ENCODE measurements around the gene BICC1.

The BICC1 gene

DNA sequence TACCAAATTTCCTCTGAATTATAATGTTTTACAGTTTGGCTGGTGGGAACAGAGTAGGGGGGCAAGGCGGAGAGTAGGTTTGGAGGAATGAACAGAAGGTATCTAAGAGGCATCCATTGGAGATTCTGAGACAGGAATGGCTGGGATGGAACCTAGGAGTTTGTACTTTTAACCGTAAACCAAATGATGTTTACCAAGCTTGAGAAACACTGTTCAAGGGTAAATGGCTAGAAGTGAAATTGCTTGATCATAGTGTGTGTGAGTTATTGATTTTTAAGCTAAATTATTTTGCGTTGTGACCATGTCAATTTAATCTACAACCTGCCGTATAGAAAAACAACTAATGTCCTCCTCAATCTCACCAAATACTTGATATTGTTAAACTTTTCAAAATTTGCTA lies 357.4 kb downstream of the BICC1 start:
- DNase-seq (ENCODE audit: low read depth): no peak
- TF ChIP-seq, protein P1, sequence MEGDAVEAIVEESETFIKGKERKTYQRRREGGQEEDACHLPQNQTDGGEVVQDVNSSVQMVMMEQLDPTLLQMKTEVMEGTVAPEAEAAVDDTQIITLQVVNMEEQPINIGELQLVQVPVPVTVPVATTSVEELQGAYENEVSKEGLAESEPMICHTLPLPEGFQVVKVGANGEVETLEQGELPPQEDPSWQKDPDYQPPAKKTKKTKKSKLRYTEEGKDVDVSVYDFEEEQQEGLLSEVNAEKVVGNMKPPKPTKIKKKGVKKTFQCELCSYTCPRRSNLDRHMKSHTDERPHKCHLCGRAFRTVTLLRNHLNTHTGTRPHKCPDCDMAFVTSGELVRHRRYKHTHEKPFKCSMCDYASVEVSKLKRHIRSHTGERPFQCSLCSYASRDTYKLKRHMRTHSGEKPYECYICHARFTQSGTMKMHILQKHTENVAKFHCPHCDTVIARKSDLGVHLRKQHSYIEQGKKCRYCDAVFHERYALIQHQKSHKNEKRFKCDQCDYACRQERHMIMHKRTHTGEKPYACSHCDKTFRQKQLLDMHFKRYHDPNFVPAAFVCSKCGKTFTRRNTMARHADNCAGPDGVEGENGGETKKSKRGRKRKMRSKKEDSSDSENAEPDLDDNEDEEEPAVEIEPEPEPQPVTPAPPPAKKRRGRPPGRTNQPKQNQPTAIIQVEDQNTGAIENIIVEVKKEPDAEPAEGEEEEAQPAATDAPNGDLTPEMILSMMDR (IDR thresholded peaks at IDR 0.05; ENCODE audit: low read depth, low read length): no peak
- TF ChIP-seq, protein P2, sequence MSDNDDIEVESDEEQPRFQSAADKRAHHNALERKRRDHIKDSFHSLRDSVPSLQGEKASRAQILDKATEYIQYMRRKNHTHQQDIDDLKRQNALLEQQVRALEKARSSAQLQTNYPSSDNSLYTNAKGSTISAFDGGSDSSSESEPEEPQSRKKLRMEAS (IDR thresholded peaks at IDR 0.05; ENCODE audit: low read depth, low read length): no peak
- TF ChIP-seq MYC (IDR thresholded peaks at IDR 0.05; ENCODE audit: low read depth, low read length) (no peak), POLR2A (IDR thresholded peaks at IDR 0.05; ENCODE audit: extremely low read depth, insufficient read length) (no peak)
- no peak overlapping the region for H3K4me3 ChIP-seq (ENCODE audit: low read depth, low read length)

DNA sequence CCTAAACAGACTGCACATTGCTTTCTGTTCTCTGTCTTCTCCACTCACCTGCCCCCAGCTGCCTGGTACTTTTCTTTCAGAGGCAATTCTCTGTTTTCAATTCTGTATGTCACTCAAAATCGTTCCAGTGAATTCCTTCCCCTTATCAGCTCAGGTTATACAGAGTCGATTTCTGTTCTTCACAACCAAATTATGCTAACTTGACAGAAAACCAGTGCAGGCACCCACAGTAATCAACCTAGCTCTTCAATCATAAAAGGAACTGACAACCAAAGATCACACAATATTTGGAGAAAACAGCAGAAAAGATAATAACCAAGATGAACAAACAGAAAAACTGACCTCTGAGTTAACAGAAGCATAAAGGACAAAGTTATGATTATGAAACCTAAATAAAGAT lies 360.5 kb downstream of the BICC1 start:
- no peak for TF ChIP-seq MYC (IDR thresholded peaks at IDR 0.05; ENCODE audit: low read depth, low read length)
- no peak for TF ChIP-seq POLR2A (IDR thresholded peaks at IDR 0.05; ENCODE audit: extremely low read depth, insufficient read length)
- TF ChIP-seq, protein P1 (IDR thresholded peaks at IDR 0.05; ENCODE audit: low read depth, low read length): no peak
- TF ChIP-seq, protein P2 (IDR thresholded peaks at IDR 0.05; ENCODE audit: low read depth, low read length): no peak
- no peak for DNase-seq (ENCODE audit: low read depth)
- no peak overlapping the region for H3K4me3 ChIP-seq (ENCODE audit: low read depth, low read length)
